ENCODE results near the gene MCMBP.
"Not testable (repeated sequence)": the region's sequence is repeated elsewhere in the genome, so short reads cannot be mapped to it uniquely, and the experiment has no call there.

MCMBP gene

DNA sequence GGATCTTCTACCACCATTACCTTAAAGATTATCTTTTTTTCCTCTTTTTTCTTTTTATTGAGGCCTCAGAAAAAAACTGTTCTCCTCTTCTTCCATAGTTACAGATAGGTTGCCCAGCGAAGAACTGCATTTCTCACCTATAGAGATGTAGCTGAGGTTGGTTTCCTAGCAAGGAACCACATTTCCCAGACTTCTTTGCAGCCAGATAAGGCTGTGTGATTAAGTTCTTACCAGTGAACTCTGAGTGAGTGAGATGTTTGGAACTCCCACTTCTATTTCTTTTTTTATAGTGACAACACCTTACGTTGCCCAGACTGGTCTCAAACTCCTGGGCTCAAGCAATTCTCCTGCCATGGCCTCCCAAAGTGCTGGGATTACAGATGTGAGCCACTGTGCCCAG, 5.9 kb upstream of the MCMBP start:
- no peak for FAIRE-seq
- DNase-seq (ENCODE audit: insufficient read length, low spot score), result no peak

DNA sequence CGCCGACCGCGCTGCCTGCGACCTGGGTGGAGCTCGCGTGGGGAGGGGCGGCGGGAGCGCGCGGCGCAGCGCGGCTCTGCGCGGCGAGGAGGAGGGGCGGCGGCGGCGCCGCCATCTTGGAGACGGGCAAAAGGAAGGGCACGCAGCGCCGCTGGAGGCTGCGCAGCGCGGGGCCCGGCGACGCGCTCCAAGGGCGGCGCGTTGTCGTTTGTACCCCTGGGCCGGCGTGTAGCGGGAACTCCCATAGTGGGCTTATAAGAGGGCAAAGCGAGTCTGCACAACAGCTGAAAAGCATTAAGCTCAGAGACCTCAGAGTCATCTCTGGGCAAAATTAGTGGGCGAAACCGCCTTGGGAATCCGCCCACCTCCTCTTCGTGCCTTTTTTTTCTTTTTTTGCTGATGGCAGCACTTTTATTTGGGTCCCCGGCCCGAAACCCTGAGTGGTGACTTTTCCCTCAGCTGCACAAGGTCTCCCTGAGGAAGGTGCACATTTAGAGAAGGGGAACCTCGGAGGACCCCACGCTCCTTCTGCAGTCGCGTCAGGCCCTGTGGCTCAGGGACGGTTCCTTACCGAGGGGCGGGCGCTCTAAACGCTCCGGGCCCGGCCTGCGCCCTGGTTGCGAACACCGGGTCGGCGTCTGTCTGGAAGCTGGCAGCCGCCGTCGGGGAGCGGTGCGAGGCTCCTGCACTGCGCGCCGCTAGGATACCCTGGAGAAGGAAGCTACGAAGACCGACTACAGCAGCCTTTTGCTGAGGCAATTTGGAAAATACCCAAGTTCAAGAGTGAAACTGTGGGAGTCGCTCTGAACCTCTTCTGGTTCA, 428 bp upstream of the MCMBP start:
- FAIRE-seq (peak; percentile 92), DNase-seq (ENCODE audit: insufficient read length, low spot score) (peak; percentile 87)

DNA sequence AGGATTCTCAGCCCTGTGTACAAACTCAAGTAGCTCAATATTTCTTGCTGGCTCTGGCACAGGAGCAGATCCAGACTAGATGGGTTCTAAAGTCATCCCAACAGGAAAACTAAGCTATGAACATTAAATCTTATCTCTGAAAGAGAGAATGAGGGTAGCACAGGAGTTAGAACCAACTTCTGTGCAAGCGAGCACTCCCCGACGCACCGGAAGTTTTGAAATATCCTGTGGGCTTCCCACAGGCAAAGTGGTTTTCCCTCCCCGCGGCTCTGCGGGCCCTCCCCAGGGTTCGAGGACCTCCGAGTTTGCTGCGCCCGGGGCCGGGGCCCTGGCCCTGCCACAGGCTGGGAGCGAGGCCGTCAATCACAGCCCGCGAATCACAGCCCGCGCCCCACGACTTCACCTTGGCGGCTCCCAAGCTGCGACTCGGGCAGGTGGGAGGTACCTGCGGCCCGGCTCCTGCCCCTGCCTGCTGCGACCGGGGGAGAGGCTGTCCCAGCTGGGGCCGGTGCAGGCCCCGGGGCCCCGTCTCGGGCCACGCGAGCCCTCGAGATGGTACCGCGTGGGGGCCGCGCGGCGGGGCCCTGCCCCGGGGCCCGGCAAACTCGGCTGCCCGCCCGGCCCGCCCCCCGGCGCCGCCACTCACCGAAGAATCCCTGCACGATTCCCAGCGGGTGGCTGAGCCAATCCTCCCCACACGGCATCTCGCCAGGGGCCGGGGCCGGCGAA, 598 bp downstream of the MCMBP start:
- DNase-seq (ENCODE audit: insufficient read length, low spot score) (peak; percentile 33), FAIRE-seq (peak; percentile 69)

DNA sequence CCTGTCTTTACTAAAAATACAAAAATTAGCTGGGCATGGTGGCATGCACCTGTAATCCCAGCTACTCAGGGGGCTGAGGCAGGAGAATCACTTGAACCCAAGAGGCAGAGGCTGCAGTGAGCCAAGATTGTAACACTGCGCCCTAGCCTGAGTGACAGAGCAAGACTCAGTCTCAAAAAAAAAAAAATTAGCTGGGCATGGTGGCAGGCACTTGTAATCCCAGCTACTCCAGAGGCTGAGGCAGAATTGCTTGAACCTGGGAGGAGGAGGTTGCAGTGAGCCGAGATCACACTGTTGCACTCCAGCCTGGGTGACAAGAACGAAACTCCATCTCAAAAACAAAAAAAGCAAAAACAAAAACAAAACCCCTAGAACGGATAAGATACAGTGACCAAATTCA, 3.2 kb downstream of the MCMBP start:
- DNase-seq (ENCODE audit: insufficient read length, low spot score); FAIRE-seq: not testable (repeated sequence)

DNA sequence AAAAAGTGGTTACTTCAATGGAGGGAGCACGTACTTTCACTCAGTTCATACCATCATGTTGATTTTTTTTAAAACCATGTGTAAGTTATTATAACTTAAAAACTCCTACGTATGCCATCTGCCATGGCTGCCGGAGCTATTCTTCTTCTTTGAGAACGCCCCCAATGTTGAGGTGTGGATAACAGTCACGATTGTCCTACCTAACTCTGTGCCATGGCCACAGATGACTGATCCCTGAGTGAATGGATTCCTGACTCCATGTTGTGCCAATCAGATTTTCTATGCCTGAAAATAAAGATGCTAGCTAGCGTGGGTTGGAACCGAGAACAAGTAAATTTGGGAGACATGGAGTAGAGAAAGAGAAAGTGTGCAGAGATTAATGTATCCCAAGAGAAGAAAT, 5.3 kb downstream of the MCMBP start:
- DNase-seq (ENCODE audit: insufficient read length, low spot score), result no peak
- no peak for FAIRE-seq

DNA sequence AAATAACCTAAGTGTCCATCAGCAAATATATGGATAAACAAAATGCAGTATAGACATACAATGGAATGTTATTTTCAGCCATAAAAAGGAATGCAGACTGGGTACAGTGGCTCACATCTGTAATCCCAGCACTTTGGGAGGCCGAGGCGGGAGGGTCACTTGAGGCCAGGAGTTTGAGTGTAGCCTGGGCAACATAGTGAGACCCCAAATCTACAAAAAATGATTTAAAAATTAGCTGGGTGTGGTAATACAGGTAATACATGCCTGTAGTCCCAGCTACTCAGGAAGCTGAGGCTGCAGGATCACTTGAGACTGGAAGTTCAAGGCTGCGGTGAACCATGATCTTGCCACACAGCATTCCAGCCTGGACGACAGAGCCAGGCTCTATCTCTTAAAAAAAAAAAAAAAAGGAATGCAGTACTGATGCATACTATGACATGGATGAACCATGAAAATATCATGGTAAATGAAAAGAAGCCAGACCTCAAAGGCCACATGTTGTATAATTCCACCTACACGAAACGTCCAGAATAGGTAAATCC, 6.9 kb downstream of the MCMBP start:
- no peak for FAIRE-seq

DNA sequence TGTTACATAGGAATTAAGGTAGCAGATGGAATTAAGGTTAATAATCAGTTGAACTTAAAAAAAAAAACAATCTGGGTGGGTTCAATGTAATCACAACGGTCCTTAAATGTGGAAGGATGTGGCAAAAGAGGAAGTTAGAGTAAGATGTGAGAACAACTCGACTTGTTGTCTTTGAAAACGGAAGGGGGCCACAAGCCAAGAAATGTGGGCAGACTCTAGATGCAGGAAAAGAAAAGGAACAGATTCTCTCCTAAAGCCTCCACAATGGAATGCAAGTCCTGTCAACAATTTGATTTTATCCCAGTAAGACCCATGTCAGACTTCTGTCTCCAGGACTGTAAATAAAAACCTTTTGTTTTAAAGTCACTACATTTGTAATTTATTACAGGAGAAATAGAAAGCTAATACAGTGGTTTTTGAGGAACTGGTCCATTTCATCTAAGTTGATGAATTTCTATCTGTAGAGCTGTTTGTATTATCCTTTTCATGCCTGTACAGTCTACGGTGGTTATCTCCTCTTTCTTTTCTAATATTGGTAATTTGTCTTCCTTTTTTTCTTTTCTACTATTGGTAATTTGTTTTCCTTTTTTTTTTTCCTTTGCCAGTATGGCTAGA, 8.6 kb downstream of the MCMBP start:
- FAIRE-seq (peak; percentile 40), DNase-seq (ENCODE audit: insufficient read length, low spot score) (no peak)

More for the DNA sequence above, 6.9 kb downstream of the MCMBP start:
- DNase-seq (ENCODE audit: insufficient read length, low spot score), result no peak

DNA sequence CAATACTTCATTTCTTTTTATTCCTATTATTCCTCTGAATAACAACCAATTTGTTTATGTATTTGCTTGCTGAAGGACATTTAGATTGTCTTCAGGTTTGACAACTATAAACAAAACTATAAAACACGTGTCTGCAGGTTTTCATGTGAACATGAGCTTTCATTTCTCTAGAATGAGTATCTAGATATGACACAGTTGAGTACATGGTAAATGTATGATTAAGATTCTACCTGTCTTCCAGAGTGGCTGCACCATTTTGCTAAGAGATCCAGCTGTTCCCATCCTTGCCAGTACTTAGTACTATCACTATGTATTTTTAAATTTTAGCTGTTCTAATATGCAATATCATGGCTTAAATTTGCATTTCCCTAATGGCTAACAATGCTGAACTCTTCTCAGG, 10.1 kb downstream of the MCMBP start:
- DNase-seq (ENCODE audit: insufficient read length, low spot score) (no peak), FAIRE-seq (peak; percentile 62)

DNA sequence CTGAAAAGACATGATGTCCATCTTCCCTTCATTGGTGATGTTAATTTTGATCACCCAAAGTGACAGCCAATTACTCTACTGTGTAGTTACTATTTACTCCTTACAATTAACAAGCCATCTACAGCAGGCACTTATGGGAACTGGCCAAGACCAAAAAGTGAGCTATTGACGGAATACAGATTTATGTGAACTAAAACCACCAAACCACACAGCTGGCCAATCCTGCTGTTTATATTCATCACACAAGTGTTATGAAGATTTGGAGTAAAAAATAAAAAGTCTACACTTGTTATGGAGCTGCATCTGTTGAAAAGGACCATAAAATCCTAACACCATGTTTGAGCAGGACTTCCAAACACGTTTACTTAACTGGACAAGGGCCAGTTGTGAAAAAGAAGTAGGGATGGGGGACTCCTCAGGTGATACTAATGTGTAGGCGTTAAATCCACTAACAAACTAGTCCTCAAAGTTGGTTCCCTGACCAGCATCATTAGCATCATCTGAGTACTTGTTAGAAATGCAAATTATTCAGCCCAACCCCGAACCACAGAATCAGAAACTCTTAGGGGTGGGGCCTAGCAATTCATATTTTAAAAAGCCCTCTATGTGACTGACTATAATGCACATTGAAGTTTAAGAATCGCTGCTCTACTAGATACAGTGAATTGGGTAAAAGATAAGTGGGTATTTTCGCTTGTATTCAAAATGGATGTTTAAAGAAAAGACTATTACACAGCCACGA, 11.6 kb downstream of the MCMBP start:
- DNase-seq (ENCODE audit: insufficient read length, low spot score), result no peak
- FAIRE-seq, result peak; percentile 4

DNA sequence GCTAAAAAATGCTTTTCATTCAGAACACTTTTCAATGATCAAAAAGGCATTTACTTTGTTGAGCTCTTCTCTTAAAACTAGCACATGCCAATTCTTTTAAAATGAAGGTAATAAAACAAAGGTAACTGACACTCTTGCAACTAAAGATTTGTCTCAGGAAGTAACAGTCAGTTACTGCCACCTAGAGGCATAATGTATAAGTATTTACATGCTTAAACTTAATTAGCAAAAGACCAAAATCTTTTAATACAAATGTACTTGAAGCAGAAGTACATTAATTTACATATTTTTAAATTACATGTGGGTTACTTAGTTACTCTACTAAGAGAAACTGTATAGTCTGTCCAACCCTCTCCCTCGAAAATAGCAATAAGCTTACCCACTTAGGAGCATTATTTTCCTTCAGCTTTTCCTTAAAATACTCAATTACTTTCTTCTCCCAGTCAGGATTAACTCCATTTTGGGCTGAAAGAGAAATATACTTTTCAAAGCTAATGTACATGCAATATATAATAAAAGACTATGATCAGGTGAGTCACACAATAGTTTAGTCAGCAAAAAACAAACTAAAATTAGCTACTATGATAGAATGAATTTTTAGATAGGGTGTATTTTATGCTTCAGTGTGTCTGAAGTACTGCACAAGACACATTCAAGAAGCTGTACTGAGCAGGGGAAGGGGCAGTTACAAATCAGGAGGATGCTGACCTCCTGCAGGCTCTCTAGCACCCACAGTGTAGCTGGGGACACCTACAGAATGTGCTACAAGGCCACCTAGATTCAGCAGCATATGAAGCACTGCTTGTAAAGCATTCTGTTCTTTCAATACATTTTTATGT, 13.0 kb downstream of the MCMBP start:
- FAIRE-seq, result peak; percentile 80
- no peak for DNase-seq (ENCODE audit: insufficient read length, low spot score)

DNA sequence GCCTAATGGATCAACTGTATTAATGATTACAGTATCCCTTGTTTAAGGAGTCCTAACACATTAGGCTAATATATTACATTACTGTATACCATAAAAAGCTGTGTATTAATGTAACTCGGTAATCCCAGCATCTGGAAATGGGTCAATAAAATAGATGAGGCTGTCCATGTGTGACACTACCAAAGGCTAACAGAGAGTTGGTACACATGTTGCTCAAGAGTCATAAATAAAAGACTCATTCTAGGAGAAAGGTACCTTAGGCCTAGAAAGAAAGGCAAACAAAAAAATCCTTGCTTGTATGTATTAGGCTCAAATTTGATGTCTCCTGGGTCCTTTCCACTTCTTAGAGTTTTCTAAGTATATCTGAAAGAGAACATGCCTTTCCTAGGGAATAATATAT, 14.6 kb downstream of the MCMBP start:
- no peak for DNase-seq (ENCODE audit: insufficient read length, low spot score)
- FAIRE-seq, result no peak

DNA sequence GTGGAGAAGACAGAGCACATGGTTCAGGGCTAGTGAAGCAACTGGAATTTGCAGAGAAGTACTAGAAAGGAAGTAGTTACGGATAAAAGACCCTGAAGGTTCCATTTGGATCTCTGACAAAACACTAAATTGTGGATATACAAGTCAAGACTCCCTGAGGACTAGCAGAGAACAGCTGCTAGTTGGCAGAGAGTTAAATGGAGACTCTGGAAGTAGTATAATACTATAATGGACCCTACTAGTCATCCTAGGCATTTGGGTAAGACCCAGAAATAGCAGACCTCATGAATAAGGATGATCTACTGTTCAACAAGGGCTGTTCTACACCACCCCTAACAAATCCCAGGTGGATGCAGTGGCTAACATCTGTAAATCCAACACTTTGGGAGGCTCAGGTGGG, 19.1 kb downstream of the MCMBP start:
- FAIRE-seq (no peak), DNase-seq (ENCODE audit: insufficient read length, low spot score) (no peak)

DNA sequence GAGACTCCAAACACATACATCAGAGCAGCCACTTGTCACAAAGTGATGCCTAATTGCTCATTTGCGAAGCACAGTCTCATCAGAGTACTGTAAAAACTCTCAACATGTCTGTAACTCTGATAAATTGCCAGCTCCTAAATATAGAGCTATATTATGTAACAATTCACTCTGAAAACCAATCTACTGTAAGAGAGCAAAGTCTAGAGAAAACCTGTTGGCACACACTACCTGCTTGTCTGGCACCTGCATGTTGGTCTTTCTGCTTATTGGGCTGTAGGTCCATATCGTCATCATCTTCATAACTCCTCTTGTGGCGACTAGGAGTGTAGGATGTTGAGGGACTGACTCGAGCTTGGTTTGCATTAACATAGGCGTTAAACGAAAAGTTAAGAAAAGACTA, 19.8 kb downstream of the MCMBP start:
- no peak for FAIRE-seq

DNA sequence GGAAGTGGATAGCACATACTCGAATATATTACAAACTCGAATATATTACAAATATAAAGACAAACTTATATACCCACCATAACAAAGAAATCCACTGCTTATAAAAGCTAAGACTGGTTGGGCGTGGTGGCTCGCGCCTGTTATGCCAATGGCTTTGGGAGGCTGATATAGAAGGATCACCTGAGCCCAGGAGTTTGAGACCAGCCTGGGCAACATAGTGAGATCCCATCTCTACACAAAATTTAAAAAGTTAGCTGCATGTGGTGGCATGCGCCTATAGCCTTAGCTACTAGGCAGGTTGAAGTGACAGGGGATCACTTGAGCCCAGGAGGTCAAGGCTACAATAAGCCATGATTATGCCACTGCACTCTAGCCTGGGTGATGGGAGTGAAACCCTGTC, 20.4 kb downstream of the MCMBP start:
- DNase-seq (ENCODE audit: insufficient read length, low spot score) (no peak), FAIRE-seq (no peak)

More for the DNA sequence above, 19.8 kb downstream of the MCMBP start:
- no peak for DNase-seq (ENCODE audit: insufficient read length, low spot score)

DNA sequence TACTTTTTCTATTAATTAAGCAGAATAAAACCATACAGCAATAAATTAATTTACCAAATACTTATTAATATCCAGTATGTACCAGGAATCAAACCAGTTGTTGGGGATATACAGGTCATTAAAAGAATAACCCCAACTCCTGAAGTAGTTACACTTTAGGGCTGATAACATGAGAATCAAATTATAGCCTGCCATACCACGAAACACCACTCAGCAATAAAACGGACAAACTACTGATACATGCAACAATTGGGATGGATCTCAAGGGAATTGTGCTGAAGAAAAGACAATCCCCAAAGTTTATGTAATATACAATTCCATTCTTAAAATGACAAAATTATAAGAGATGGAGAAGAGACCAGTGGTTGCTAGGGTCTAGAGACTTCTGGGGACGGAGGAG, 22.7 kb downstream of the MCMBP start:
- DNase-seq (ENCODE audit: insufficient read length, low spot score) (no peak), FAIRE-seq (no peak)

DNA sequence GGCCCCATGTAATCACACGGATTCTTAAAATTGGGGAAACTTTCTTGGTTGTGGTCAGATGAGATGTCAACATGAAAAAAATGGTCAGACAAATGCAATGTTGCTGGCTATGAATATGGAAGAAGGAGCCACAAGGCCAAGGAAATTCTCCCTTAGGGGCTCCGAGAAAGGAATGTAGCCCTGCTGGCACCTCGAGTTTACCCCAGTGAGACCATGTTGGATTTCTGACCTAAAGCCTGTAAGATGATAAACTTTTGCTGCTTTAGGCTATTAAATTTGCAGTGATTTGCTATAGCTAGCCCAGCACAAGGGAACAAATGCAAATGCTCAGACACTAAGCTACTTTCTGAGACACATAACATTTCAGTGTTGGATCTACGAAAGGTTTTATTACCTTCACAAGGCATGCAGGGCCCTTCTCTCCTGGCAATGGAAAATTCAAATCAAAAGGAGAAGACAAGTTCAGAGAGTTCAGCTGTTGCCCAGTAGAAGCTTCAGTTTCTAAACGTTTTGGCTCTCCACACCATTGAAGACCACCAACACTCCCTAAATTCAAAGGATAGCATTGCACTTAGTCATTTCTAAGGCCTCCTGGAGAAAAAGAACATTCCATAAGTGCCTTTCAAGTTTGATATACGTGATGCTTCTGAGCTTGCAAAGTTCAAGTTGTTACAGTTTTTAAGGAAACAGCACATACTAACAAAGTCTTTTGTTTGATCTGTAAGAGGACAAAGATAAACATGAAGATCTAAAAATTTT, 23.4 kb downstream of the MCMBP start:
- no peak for FAIRE-seq
- DNase-seq (ENCODE audit: insufficient read length, low spot score), result no peak

DNA sequence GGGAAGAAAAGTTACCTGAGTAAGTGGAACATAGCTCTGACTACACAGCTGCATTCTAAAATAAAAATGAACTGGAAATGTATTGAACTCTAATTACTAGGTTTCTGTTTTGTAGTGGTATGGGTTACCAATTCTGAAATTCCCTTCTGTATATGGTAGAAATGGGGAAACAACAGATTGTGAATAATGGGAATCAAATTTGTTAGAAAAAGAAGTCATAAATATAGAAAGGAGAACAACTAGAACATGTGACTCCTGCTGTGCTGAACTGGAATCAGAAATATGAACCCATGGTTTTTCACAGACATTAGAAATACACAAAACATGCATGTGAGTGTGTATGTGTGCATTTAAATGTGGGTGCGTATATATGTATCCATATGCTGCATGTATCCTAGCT, 27.0 kb downstream of the MCMBP start:
- DNase-seq (ENCODE audit: insufficient read length, low spot score), result no peak

DNA sequence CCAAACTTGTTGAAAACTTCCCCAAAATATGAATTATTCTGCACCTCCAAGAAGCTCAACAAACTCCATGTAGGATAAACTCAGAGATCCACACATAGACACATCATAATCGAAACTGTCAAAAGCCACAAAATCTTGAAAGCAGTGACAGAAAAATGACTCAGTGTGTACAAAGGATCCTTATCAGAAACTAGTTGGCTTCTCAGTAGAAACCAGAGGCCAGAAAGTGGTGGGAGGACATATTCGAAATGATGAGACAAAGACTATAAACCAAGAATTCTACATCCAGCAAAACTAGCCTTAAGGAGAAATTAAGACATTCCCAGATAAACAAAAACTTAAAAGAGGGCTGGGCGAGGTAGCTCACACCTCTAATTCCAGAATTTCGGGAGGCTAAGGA, 38.5 kb downstream of the MCMBP start:
- no peak for DNase-seq (ENCODE audit: insufficient read length, low spot score)

More for the DNA sequence above, 27.0 kb downstream of the MCMBP start:
- FAIRE-seq, result no peak

DNA sequence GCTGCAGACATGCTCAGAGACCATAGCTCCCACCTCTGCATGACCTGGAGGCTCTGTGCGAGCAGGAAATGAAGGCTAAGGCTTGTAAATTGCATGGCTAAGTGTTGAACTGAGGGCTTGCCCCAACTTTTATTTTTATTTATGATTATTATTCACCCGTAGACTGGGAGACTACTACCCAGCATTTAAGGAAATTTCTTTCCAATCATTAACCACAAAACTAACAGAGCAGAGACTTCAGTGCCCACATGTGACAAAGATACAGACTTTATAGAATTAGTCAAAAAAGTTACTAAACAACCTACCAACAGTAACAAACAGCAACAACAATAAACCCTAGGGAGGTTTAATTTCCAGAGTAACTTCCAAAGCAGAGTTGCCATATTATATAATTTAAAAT, 39.7 kb downstream of the MCMBP start:
- DNase-seq (ENCODE audit: insufficient read length, low spot score) (no peak), FAIRE-seq (no peak)

More for the DNA sequence above, 38.5 kb downstream of the MCMBP start:
- FAIRE-seq, result no peak
